Activated T-helper 2 cell treated with anti-CD3 and anti-CD28 coated beads, Interferon-gamma antibody, Interleukin-2, Interleukin-4, amounts not matched to agents 10 μg/mL and 5 μg/mL and 100 μg/mL, durations not matched to agents 14 hours and 24 hours and 36 hours (primary cell): ENCODE results near the gene NUP133. TPM values are rescaled to one million over a fixed set of nuclear protein-coding genes. Genes with fewer than 3 reads are reported as not detected.
A peak's percentile ranks its signal among the peaks of the same experiment; 100 is the strongest.

Experiments
- DNase-seq: peaks from one replicate; pipeline ENCODE4 v3.0.0; 2021; ENCODE audit warnings: low spot score
- H3K27ac Mint-ChIP-seq: one replicate; pipeline ENCODE4 v1.8.0; 2021; ENCODE audit warnings: mixed read lengths
- H3K27me3 Mint-ChIP-seq: one replicate; pipeline ENCODE4 v1.8.0; 2021; ENCODE audit warnings: low read depth, mixed read lengths
- H3K36me3 Mint-ChIP-seq: one replicate; pipeline ENCODE4 v1.8.0; 2021; ENCODE audit warnings: low read depth, mixed read lengths
- H3K4me1 Mint-ChIP-seq: one replicate; pipeline ENCODE4 v1.8.0; 2021; ENCODE audit warnings: low read depth, mixed read lengths
- H3K4me3 Mint-ChIP-seq: one replicate; pipeline ENCODE4 v1.8.0; 2021; ENCODE audit warnings: low read depth, mild to moderate bottlenecking, moderate library complexity, mixed read lengths
- H3K9me3 Mint-ChIP-seq: one replicate; pipeline ENCODE4 v1.8.0; 2021; ENCODE audit warnings: mixed read lengths
- intact Hi-C: fragments of 100-400 bp; cut with micrococcal nuclease; formaldehyde crosslinking; loops from one replicate; pipeline ENCODE4 v1.15.1; 2023
- total RNA-seq: library from RNA; stranded (reverse); gene quantifications from 2 replicates; pipeline ENCODE4 v1.2.3, GENCODE V29; 2022

NUP133 gene
- total RNA-seq, 1 donor from 2014 or later, result 50.1 TPM

- H3K36me3 Mint-ChIP-seq, result peaks cover 69% of the 10 kb centered on the region
- no peaks in the 10 kb centered on the region for H3K9me3 Mint-ChIP-seq
- H3K4me3 Mint-ChIP-seq, result no peak overlapping the region
- no peak overlapping the region for H3K27ac Mint-ChIP-seq
- peaks cover 2% of the 10 kb centered on the region for H3K4me1 Mint-ChIP-seq
- intact Hi-C loops, result no loop called here
- DNase-seq, result no peak
- no peaks in the 10 kb centered on the region for H3K27me3 Mint-ChIP-seq
Observed at GRCh38 chr1:229459815-229460214, 48.3 kb downstream of the NUP133 start.

GRCh38 chr1:229457436-229457835 is 50.7 kb downstream of the NUP133 start:
- H3K4me1 Mint-ChIP-seq, result peaks cover 2% of the 10 kb centered on the region
- no peak overlapping the region for H3K4me3 Mint-ChIP-seq
- no peak for DNase-seq
- peaks cover 57% of the 10 kb centered on the region for H3K36me3 Mint-ChIP-seq
- intact Hi-C loops, result no loop called here
- H3K27me3 Mint-ChIP-seq, result no peaks in the 10 kb centered on the region
- H3K9me3 Mint-ChIP-seq, result no peaks in the 10 kb centered on the region
- no peak overlapping the region for H3K27ac Mint-ChIP-seq

GRCh38 chr1:229456016-229456415 is 52.1 kb downstream of the NUP133 start:
- no peak overlapping the region for H3K27ac Mint-ChIP-seq
- H3K4me3 Mint-ChIP-seq, result no peak overlapping the region
- no peaks in the 10 kb centered on the region for H3K9me3 Mint-ChIP-seq
- intact Hi-C loops, result no loop called here
- peaks cover 2% of the 10 kb centered on the region for H3K4me1 Mint-ChIP-seq
- no peak for DNase-seq
- peaks cover 49% of the 10 kb centered on the region for H3K36me3 Mint-ChIP-seq
- no peaks in the 10 kb centered on the region for H3K27me3 Mint-ChIP-seq

DNA sequence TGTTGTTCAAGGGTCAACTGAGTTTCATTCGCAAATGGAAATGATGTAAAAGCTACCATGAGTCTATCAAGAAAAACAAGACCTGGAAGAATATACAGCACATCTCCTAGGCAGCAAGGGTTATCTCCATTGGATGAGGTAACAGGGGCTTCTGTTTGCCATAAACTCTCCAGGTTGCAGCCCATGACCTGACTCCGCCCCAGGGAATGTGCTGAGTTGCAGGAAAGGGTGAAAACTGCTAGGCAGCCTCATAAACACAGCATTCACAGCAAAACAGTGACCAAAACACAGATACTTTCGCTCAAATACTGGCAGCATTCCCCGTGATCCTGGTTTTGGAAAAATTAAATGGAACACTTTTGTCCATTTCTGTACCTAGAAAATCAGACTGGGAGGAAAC is 54.1 kb downstream of the NUP133 start:
- H3K4me1 Mint-ChIP-seq, result peaks cover 2% of the 10 kb centered on the region
- no peak for DNase-seq
- H3K4me3 Mint-ChIP-seq, result no peak overlapping the region
- H3K27ac Mint-ChIP-seq, result no peak overlapping the region
- H3K9me3 Mint-ChIP-seq, result no peaks in the 10 kb centered on the region
- peaks cover 44% of the 10 kb centered on the region for H3K36me3 Mint-ChIP-seq
- intact Hi-C loops, result no loop called here
- no peaks in the 10 kb centered on the region for H3K27me3 Mint-ChIP-seq

- intact Hi-C loops, result no loop called here
- Mint-ChIP-seq H3K4me3 (no peak overlapping the region), H3K9me3 (no peaks in the 10 kb centered on the region), H3K4me1 (peaks cover 6% of the 10 kb centered on the region), H3K27me3 (no peaks in the 10 kb centered on the region), H3K27ac (no peak overlapping the region), H3K36me3 (peaks cover 50% of the 10 kb centered on the region)
- DNase-seq, result no peak
Observed at GRCh38 chr1:229452956-229453801, 55.0 kb downstream of the NUP133 start.

DNA sequence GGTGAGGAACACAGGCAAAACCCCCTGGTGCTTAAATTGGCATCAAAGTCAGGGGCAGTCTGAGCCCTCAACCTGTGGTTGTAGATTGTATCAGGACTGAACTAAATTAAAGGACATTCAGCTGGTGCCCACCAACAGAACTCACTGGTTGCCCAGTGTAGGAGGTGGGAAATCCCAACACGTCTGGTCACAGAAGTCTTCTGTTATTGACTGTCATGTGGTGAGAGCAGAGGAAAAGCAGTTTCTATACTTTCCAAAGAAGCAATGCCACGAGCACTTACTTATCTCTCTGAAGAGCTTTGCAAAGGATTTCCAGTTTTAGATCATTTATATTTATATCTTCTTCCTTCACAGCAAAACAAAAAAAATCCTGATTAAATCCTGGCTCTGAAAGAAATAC is 59.3 kb downstream of the NUP133 start:
- intact Hi-C loops, result loop anchor here (10.0 kb wide), 1 partner anchor 176 kb away; the partner anchor contains the start of genes TAF5L and URB2
- peaks cover 60% of the 10 kb centered on the region for H3K36me3 Mint-ChIP-seq

GRCh38 chr1:229448354-229448753 is 59.8 kb downstream of the NUP133 start:
- Mint-ChIP-seq H3K27me3 (no peaks in the 10 kb centered on the region), H3K9me3 (no peaks in the 10 kb centered on the region), H3K4me3 (no peak overlapping the region), H3K36me3 (peaks cover 59% of the 10 kb centered on the region), H3K27ac (no peak overlapping the region), H3K4me1 (peaks cover 4% of the 10 kb centered on the region)
- DNase-seq, result no peak
- intact Hi-C loops, result loop anchor here (10.0 kb wide), 1 partner anchor 176 kb away; the partner anchor contains the start of genes TAF5L and URB2

More for the DNA sequence above, 59.3 kb downstream of the NUP133 start:
- Mint-ChIP-seq H3K27ac (no peak overlapping the region), H3K9me3 (no peaks in the 10 kb centered on the region), H3K4me3 (no peak overlapping the region), H3K4me1 (peaks cover 4% of the 10 kb centered on the region), H3K27me3 (no peaks in the 10 kb centered on the region)
- DNase-seq, result no peak

DNA sequence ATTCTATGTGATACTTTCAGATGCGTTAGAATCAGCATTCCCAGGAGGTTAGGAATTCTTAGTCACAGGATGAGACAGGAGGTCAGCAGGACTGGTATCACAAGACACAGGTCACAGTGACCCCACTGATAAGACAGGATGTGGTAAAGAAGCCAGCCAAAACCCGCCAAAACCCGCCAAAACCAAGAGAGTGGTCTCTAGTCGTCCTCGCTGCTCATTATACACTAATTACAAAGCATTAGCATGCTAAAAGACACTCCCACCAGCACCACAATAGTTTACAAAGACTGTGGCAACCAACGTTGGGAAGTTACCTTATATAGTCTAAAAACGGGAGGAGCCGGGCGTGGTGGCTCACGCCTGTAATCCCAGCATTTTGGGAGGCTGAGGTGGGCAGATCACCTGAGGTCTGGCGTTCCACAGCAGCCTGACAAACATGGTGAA is 60.3 kb downstream of the NUP133 start:
- DNase-seq, result no peak
- H3K9me3 Mint-ChIP-seq, result no peaks in the 10 kb centered on the region
- H3K4me3 Mint-ChIP-seq, result no peak overlapping the region
- H3K27ac Mint-ChIP-seq, result no peak overlapping the region
- peaks cover 57% of the 10 kb centered on the region for H3K36me3 Mint-ChIP-seq
- no peaks in the 10 kb centered on the region for H3K27me3 Mint-ChIP-seq
- intact Hi-C loops, result loop anchor here (10.0 kb wide), 1 partner anchor 177 kb away; the partner anchor contains the start of genes TAF5L and URB2
- H3K4me1 Mint-ChIP-seq, result peaks cover 4% of the 10 kb centered on the region

- H3K9me3 Mint-ChIP-seq, result no peaks in the 10 kb centered on the region
- H3K4me3 Mint-ChIP-seq, result no peak overlapping the region
- H3K27ac Mint-ChIP-seq, result no peak overlapping the region
- intact Hi-C loops, result loop anchor here (10.0 kb wide), 1 partner anchor 179 kb away; the partner anchor contains the start of genes TAF5L and URB2
- peaks cover 59% of the 10 kb centered on the region for H3K36me3 Mint-ChIP-seq
- H3K27me3 Mint-ChIP-seq, result no peaks in the 10 kb centered on the region
- no peak for DNase-seq
- H3K4me1 Mint-ChIP-seq, result peaks cover 13% of the 10 kb centered on the region
Observed at GRCh38 chr1:229445828-229446227, 62.3 kb downstream of the NUP133 start.

DNA sequence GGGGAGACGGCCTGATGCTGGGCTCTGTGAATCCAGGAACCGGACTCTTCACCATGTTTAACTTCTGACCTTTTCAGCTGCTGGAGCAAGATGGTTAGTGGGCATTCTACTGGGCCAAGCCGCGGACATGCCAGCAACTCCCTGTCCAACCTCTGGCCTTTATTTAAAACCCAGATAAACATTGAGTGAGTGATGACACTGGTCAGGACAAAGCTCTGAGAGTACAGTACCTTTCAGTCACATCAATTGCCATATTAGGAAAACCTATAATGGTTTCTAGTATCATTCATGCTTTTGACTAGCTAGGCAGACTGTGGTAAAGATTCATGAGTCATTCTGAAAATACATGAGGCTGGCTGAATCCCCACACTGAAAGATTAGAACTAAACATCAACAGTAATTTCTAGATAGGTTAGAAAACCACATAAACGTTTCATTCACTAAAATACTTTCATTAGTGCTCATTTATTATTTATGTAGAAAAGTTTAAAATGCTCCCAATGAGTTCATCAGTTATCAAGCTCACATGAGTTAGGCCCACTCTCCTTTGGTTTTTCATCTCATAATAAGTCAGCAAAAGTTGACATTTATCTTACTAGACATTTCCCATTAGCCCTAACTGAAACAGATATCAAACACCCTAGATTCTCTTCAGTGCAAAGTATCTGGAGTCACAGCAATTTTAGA is 67.1 kb downstream of the NUP133 start:
- H3K4me3 Mint-ChIP-seq, result no peak overlapping the region
- H3K27ac Mint-ChIP-seq, result peak overlapping the region; percentile 53
- no peaks in the 10 kb centered on the region for H3K9me3 Mint-ChIP-seq
- peaks cover 22% of the 10 kb centered on the region for H3K27me3 Mint-ChIP-seq
- intact Hi-C loops, result loop anchor here (1.0 to 10.0 kb wide), 5 partner anchors 99 to 646 kb away; partner anchors contain the start of genes TAF5L and URB2
- peaks cover 56% of the 10 kb centered on the region for H3K36me3 Mint-ChIP-seq
- H3K4me1 Mint-ChIP-seq, result peaks cover 22% of the 10 kb centered on the region
- DNase-seq, result peak; percentile 28

GRCh38 chr1:229438021-229438420 is 70.1 kb downstream of the NUP133 start:
- Mint-ChIP-seq H3K27ac (no peak overlapping the region), H3K36me3 (peaks cover 38% of the 10 kb centered on the region), H3K27me3 (peaks cover 45% of the 10 kb centered on the region), H3K4me3 (no peak overlapping the region), H3K9me3 (no peaks in the 10 kb centered on the region), H3K4me1 (peaks cover 23% of the 10 kb centered on the region)
- no peak for DNase-seq
- intact Hi-C loops, result no loop called here

GRCh38 chr1:229437443-229437842 is 70.7 kb downstream of the NUP133 start:
- H3K27ac Mint-ChIP-seq, result no peak overlapping the region
- no peak for DNase-seq
- peaks cover 49% of the 10 kb centered on the region for H3K27me3 Mint-ChIP-seq
- H3K36me3 Mint-ChIP-seq, result peaks cover 38% of the 10 kb centered on the region
- intact Hi-C loops, result no loop called here
- H3K4me1 Mint-ChIP-seq, result peaks cover 23% of the 10 kb centered on the region
- H3K4me3 Mint-ChIP-seq, result no peak overlapping the region
- no peaks in the 10 kb centered on the region for H3K9me3 Mint-ChIP-seq

- intact Hi-C loops, result no loop called here
- DNase-seq, result no peak
- Mint-ChIP-seq H3K4me1 (peaks cover 22% of the 10 kb centered on the region), H3K4me3 (no peak overlapping the region), H3K27ac (no peak overlapping the region), H3K36me3 (peaks cover 31% of the 10 kb centered on the region), H3K27me3 (peaks cover 60% of the 10 kb centered on the region), H3K9me3 (no peaks in the 10 kb centered on the region)
Observed at GRCh38 chr1:229436201-229436600, 71.9 kb downstream of the NUP133 start.
